Superior temporal gyrus (tissue), 1 donor: ENCODE measurements around the gene NCOR2.

Experiments
- DNase-seq: peaks from one replicate; pipeline ENCODE4 v3.0.0-alpha.2; 2016; ENCODE audit errors: extremely low spot score

The NCOR2 gene

GRCh38 chr12:124566997-124567672 lies at the start of gene NCOR2:
NCOR2 (minus strand) TSS chr12:124567612; CDS start chr12:124495251, 72,361 bp downstream.
- DNase-seq: no peak

GRCh38 chr12:124616394-124617221 lies 49.2 kb upstream of the NCOR2 start:
- DNase-seq: no peak

- no peak for DNase-seq
These were observed 47.3 kb upstream of the NCOR2 start for GRCh38 chr12:124614512-124615292.

GRCh38 chr12:124613151-124613585 lies 45.8 kb upstream of the NCOR2 start:
- no peak for DNase-seq

GRCh38 chr12:124612410-124612680 lies 44.9 kb upstream of the NCOR2 start:
- DNase-seq: no peak

- DNase-seq: no peak
These were observed 44.4 kb upstream of the NCOR2 start for GRCh38 chr12:124611559-124612409.

- DNase-seq: no peak
These were observed 43.5 kb upstream of the NCOR2 start for GRCh38 chr12:124610629-124611558.

- no peak for DNase-seq
These were observed 42.7 kb upstream of the NCOR2 start for GRCh38 chr12:124610021-124610612.

- no peak for DNase-seq
These were observed 41.9 kb upstream of the NCOR2 start for GRCh38 chr12:124609041-124609989.

- no peak for DNase-seq
These were observed 41.0 kb upstream of the NCOR2 start for GRCh38 chr12:124608450-124608870.

GRCh38 chr12:124607681-124608425 lies 40.4 kb upstream of the NCOR2 start:
- no peak for DNase-seq

- no peak for DNase-seq
These were observed 38.7 kb upstream of the NCOR2 start for GRCh38 chr12:124605883-124606774.

- no peak for DNase-seq
These were observed 37.9 kb upstream of the NCOR2 start for GRCh38 chr12:124605150-124605882.

- DNase-seq: no peak
These were observed 36.9 kb upstream of the NCOR2 start for GRCh38 chr12:124604264-124604680.

GRCh38 chr12:124603831-124604251 lies 36.4 kb upstream of the NCOR2 start:
- DNase-seq: no peak

- DNase-seq: no peak
These were observed 35.7 kb upstream of the NCOR2 start for GRCh38 chr12:124603100-124603541.
